Measurements from ENCODE around the gene LY6G6C.

Gene LY6G6C

GRCh38 chr6:31676904-31677303 lies 44.6 kb downstream of the LY6G6C start:
- DNase-seq: no peak

DNA sequence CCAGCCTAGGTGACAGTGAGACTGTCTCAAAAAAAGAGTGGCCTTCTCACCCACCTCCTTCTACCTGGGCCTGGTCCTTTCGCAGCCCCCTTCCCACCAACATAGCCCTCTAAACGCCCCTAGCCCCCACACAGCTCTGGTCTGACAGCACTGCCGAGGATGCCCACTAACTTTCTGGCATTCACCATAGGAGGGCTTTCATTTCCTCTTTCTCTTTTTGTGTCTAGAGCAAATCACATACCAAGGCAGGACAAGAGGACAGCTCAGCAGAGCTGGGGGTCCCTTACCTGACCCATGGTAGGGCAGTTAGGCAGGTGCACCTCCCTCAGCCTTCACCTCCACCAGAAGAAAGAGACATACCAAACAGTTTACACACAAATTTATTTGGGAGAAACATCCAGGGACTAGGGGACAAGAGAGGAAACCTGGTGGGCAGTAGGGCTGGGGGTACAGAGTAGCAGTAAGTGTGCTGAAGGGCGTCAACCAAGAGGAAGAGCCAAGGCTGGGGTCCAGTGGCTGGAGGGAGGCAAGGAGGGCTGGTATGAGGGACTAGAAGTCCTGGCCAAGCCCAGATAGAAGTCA lies 45.1 kb downstream of the LY6G6C start:
- no peak for DNase-seq

DNA sequence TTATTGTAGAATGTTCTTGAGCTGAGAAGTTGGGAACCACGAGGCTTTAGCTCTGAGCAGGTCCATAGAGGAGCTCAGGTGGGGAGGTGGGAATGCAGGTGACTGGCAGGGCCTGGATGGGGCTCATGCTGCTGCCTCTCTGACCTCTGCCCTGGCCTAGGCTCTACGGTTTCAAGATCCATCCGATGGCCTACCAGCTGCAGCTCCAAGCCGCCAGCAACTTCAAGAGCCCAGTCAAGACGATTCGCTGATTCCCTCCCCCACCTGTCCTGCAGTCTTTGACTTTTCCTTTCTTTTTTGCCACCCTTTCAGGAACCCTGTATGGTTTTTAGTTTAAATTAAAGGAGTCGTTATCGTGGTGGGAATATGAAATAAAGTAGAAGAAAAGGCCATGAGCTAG lies 51.9 kb downstream of the LY6G6C start, which contains the start of gene LY6G5B:
Gene LY6G5B, plus strand, starts transcription at position 301 of the 400 bp plus-strand sequence. CDS start 975 bp downstream, outside the sequence.
- no peak for DNase-seq

Measured in activated effector memory CD4-positive, alpha-beta T cell treated with Interleukin-2 at 50 U/mL for 16 hours (primary cell).